GM12878 (cell line): Measurements from ENCODE around the gene TSPEAR. TPM values are rescaled to one million over a fixed set of nuclear protein-coding genes. Genes with fewer than 3 reads are reported as not detected.

Source experiments
- CHD1 ChIP-seq: IDR thresholded peaks from 2 replicates; pipeline ENCODE4 v1.6.1; 2012; ENCODE audit warnings: low read depth, low read length, improper control_type of control experiment
- E2F8 ChIP-seq: fragments of 450-650 bp; IDR thresholded peaks from 2 replicates; pipeline ENCODE4 v1.6.1; 2018; ENCODE audit warnings: mild to moderate bottlenecking, low read depth, moderate library complexity; ENCODE audit not compliant: partially characterized antibody
- HSF1 ChIP-seq: fragments of 150-350 bp; IDR thresholded peaks from 2 replicates; pipeline ENCODE4 v1.6.1; 2014; ENCODE audit warnings: mild to moderate bottlenecking, low read depth, low read length
- PRDM15 ChIP-seq: fragments of 450-650 bp; formaldehyde crosslinking; IDR thresholded peaks from 2 replicates; pipeline ENCODE4 v1.4.0; 2020; ENCODE audit warnings: mild to moderate bottlenecking, moderate library complexity
- polyA plus RNA-seq, 11 experiments: library from polyadenylated mRNA; depleted of rRNA in 4 of 11; unstranded in 6 of 11; stranded (reverse) in 5 of 11; fragments of >200 nt; fragmentation: Nextera tagmentation in 4 of 11; fragmentation: Illumina TruSeq in 1 of 11; extraction: Ambion mirVana in 4 of 11; extraction: Trizol in 1 of 11; gene quantifications; 1 replicate in 1 of 11; 2 replicates in 10 of 11; pipeline versions ENCODE4 v1.2.1 to v1.2.3, GENCODE V29; 2011 to 2016; ENCODE audit warnings: inconsistent platforms in 2 of 11, missing spikeins in 2 of 11, low read depth in 1 of 11
- total RNA-seq, 4 experiments: library from RNA; depleted of rRNA in 3 of 4; stranded (reverse); fragments of >200 nt in 3 of 4; fragmentation: Illumina TruSeq in 1 of 4; extraction: Trizol in 1 of 4; gene quantifications; 2 replicates each; pipeline versions ENCODE4 v1.2.1 to v1.2.3, GENCODE V29; 2013 to 2021
- TF ChIP-seq, protein P1 (sequence below): IDR thresholded peaks from 2 replicates; pipeline ENCODE4 v1.6.1; 2012; ENCODE audit warnings: mild to moderate bottlenecking, low read depth, low read length
- TF ChIP-seq, protein P2 (sequence below): fragments of 450-650 bp; IDR thresholded peaks from 2 replicates; pipeline ENCODE4 v1.6.1; 2017; ENCODE audit warnings: low read depth, mild to moderate bottlenecking, moderate library complexity

The TSPEAR gene
- total and polyA plus RNA-seq, 10 of the 15 experiments (the other 5 are each of a cell fraction or from before 2014, with no cell fraction given), result not detected

DNA sequence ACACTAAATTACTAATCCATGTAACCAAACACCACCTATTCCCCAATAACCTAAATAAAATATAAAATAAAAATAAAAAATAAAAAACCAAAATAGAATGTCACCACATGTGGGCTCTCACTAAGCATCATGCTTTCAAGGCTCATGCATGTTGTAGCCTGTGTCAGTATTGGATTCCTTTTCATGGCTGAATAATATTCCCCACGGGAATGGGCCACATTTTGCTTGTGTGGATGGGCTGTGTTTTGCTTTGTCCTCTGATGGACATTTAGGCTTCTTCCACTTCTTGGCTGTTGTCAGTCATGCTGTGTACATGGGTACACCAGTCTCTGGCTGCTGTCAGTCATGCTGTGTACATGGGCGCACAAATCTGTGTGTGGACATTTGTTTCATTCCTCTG lies 122.3 kb downstream of the TSPEAR start (continued):
- TF ChIP-seq, protein P1, sequence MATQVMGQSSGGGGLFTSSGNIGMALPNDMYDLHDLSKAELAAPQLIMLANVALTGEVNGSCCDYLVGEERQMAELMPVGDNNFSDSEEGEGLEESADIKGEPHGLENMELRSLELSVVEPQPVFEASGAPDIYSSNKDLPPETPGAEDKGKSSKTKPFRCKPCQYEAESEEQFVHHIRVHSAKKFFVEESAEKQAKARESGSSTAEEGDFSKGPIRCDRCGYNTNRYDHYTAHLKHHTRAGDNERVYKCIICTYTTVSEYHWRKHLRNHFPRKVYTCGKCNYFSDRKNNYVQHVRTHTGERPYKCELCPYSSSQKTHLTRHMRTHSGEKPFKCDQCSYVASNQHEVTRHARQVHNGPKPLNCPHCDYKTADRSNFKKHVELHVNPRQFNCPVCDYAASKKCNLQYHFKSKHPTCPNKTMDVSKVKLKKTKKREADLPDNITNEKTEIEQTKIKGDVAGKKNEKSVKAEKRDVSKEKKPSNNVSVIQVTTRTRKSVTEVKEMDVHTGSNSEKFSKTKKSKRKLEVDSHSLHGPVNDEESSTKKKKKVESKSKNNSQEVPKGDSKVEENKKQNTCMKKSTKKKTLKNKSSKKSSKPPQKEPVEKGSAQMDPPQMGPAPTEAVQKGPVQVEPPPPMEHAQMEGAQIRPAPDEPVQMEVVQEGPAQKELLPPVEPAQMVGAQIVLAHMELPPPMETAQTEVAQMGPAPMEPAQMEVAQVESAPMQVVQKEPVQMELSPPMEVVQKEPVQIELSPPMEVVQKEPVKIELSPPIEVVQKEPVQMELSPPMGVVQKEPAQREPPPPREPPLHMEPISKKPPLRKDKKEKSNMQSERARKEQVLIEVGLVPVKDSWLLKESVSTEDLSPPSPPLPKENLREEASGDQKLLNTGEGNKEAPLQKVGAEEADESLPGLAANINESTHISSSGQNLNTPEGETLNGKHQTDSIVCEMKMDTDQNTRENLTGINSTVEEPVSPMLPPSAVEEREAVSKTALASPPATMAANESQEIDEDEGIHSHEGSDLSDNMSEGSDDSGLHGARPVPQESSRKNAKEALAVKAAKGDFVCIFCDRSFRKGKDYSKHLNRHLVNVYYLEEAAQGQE, result no peak
- TF ChIP-seq CHD1 (no peak), HSF1 (no peak), E2F8 (no peak), PRDM15 (CRISPR knock-in tag) (no peak)
- TF ChIP-seq, protein P2, sequence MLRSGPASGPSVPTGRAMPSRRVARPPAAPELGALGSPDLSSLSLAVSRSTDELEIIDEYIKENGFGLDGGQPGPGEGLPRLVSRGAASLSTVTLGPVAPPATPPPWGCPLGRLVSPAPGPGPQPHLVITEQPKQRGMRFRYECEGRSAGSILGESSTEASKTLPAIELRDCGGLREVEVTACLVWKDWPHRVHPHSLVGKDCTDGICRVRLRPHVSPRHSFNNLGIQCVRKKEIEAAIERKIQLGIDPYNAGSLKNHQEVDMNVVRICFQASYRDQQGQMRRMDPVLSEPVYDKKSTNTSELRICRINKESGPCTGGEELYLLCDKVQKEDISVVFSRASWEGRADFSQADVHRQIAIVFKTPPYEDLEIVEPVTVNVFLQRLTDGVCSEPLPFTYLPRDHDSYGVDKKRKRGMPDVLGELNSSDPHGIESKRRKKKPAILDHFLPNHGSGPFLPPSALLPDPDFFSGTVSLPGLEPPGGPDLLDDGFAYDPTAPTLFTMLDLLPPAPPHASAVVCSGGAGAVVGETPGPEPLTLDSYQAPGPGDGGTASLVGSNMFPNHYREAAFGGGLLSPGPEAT, result no peak
- TF ChIP-seq, all 136 proteins: peak for 0
